B cell (primary cell): ENCODE measurements around the gene HOXD1. TPM values are rescaled to one million over a fixed set of nuclear protein-coding genes. Genes with fewer than 3 reads are reported as not detected.

Source experiments
- ATAC-seq: fragments of 200-7000 bp; cut with Tn5 transposase; one replicate; pipeline ENCODE4 v1.10.0; 2021; ENCODE audit warnings: low read depth, mild to moderate bottlenecking, moderate number of reproducible peaks, moderate library complexity
- CTCF ChIA-PET: fragments of 350-600 bp; sonication (Branson Sonifier 250); formaldehyde crosslinking; loops from one replicate; lab custom pipeline; 2021; ENCODE audit warnings: antibody characterized with exemption, inconsistent platforms; lab: Charles Lee
- POLR2A ChIA-PET: fragments of 350-600 bp; sonication (Branson Sonifier 250); formaldehyde crosslinking; loops from one replicate; lab custom pipeline; 2021; ENCODE audit warnings: antibody characterized with exemption; lab: Charles Lee
- DNase-seq: peaks from one replicate; pipeline ENCODE4 v3.0.0; 2013
- H2AFZ ChIP-seq: 2 replicates; pipeline ENCODE4 v1.6.1; 2012; ENCODE audit warnings: mild to moderate bottlenecking, low read depth, low read length; ENCODE audit not compliant: insufficient read depth, poor library complexity, severe bottlenecking
- H3K27ac ChIP-seq, 2 donors: 1 replicate in 1 of 2; 2 replicates in 1 of 2; pipeline ENCODE4 v1.5.1; 2012 to 2013; ENCODE audit warnings: low read length in 2 of 2, mild to moderate bottlenecking in 2 of 2, moderate library complexity in 1 of 2
- H3K27me3 ChIP-seq, 4 experiments: fragments of 200-600 bp in 1 of 4; sonication (generic) in 1 of 4; replicated peaks in 1 of 4; 1 replicate in 2 of 4; 2 replicates in 2 of 4; pipeline versions ENCODE4 v1.6.1 to v1.7.0; 2013 to 2016; ENCODE audit warnings: low read length in 3 of 4, mild to moderate bottlenecking in 2 of 4, mixed read lengths in 1 of 4, moderate library complexity in 1 of 4; ENCODE audit not compliant: insufficient read depth in 4 of 4, control insufficient read depth in 3 of 4; ENCODE audit errors: control extremely low read depth in 1 of 4
- H3K36me3 ChIP-seq, 2 experiments: replicated peaks in 1 of 2; 1 replicate in 1 of 2; 2 replicates in 1 of 2; pipeline versions ENCODE4 v1.6.1 to v1.7.1; 2013; ENCODE audit warnings: low read length in 1 of 2; ENCODE audit not compliant: insufficient read depth in 2 of 2, control insufficient read depth in 1 of 2; ENCODE audit errors: control extremely low read depth in 1 of 2, extremely low read depth in 1 of 2
- H3K4me1 ChIP-seq, 2 donors: fragments of 200-600 bp in 1 of 2; sonication (generic) in 1 of 2; 1 replicate in 1 of 2; 2 replicates in 1 of 2; pipeline versions ENCODE4 v1.5.1 to v1.6.1; 2013 to 2017; ENCODE audit warnings: low read length in 2 of 2; ENCODE audit not compliant: control insufficient read depth in 2 of 2, insufficient read depth in 2 of 2
- H3K4me2 ChIP-seq: replicated peaks from 2 replicates; pipeline ENCODE3; 2012; ENCODE audit warnings: mild to moderate bottlenecking, low read depth, low read length; ENCODE audit not compliant: poor library complexity, severe bottlenecking
- H3K4me3 ChIP-seq, 5 experiments: fragments of 200-600 bp in 1 of 5; sonication (generic) in 1 of 5; 1 replicate in 3 of 5; 2 replicates in 2 of 5; pipeline versions ENCODE4 v1.5.1 to v1.7.0; 2011 to 2016; ENCODE audit warnings: low read length in 4 of 5, mild to moderate bottlenecking in 4 of 5, low read depth in 2 of 5, control low read depth in 1 of 5, moderate library complexity in 1 of 5; ENCODE audit not compliant: insufficient read depth in 1 of 5; ENCODE audit errors: control extremely low read depth in 1 of 5, extremely low read depth in 1 of 5
- H3K79me2 ChIP-seq: fragments of 200-600 bp; sonication (generic); one replicate; pipeline ENCODE4 v1.6.0; 2016; ENCODE audit warnings: low read length; ENCODE audit not compliant: control insufficient read depth, insufficient read depth
- H3K9ac ChIP-seq: fragments of 200-600 bp; sonication (generic); 2 replicates; pipeline ENCODE4 v1.6.1; 2017; ENCODE audit warnings: mild to moderate bottlenecking, low read length, moderate library complexity
- H3K9me3 ChIP-seq, 3 donors: one replicate each; pipeline versions ENCODE4 v1.6.1 to v1.7.1; 2013; ENCODE audit warnings: low read length in 2 of 3; ENCODE audit not compliant: control insufficient read depth in 2 of 3, insufficient read depth in 1 of 3; ENCODE audit errors: control extremely low read depth in 1 of 3
- H4K20me1 ChIP-seq: 2 replicates; pipeline ENCODE4 v1.6.0; 2012; ENCODE audit warnings: mild to moderate bottlenecking, low read length; ENCODE audit not compliant: insufficient read depth, control insufficient read depth, poor library complexity, severe bottlenecking
- H3K27ac Mint-ChIP-seq: one replicate; pipeline ENCODE4 v1.8.0; 2021; ENCODE audit warnings: mixed read lengths
- H3K27me3 Mint-ChIP-seq: one replicate; pipeline ENCODE4 v1.8.0; 2021; ENCODE audit warnings: mixed read lengths
- H3K4me1 Mint-ChIP-seq: one replicate; pipeline ENCODE4 v1.8.0; 2021; ENCODE audit warnings: mixed read lengths
- H3K4me3 Mint-ChIP-seq: one replicate; pipeline ENCODE4 v1.8.0; 2021; ENCODE audit warnings: mixed read lengths
- H3K9me3 Mint-ChIP-seq: one replicate; pipeline ENCODE4 v1.8.0; 2022; ENCODE audit warnings: mixed read lengths; ENCODE audit not compliant: insufficient read depth
- EZH2 ChIP-seq: IDR thresholded peaks from 2 replicates; pipeline ENCODE4 v1.6.1; 2012; ENCODE audit warnings: borderline replicate concordance, low read depth, mild to moderate bottlenecking, moderate library complexity, low read length; ENCODE audit not compliant: insufficient read depth, poor library complexity, severe bottlenecking
- WGBS: methylation state at CpG from one replicate; pipeline ENCODE4 v1.1.5; 2013; ENCODE audit warnings: missing lambda C conversion rate; ENCODE audit not compliant: insufficient coverage; 5-methylcytosine and 5-hydroxymethylcytosine counted together
- intact Hi-C: fragments of 100-400 bp; cut with micrococcal nuclease; formaldehyde crosslinking; loops from one replicate; pipeline ENCODE4 v1.10.0; 2022
- polyA plus RNA-seq: library from polyadenylated mRNA; depleted of rRNA; stranded (reverse); fragments of >200 nt; gene quantifications from 2 replicates; pipeline ENCODE4 v1.2.3, GENCODE V29; 2012
- total RNA-seq, 2 donors: library from RNA; stranded (reverse); fragments of 120-200 nt in 1 of 2; gene quantifications; 1 replicate in 1 of 2; 2 replicates in 1 of 2; pipeline versions ENCODE4 v1.2.3 to v1.2.4, GENCODE V29; 2013 to 2022
- TF ChIP-seq, protein P1 (sequence below): fragments of 200-600 bp; IDR thresholded peaks from one replicate; pipeline ENCODE4 v1.8.0; 2022; ENCODE audit warnings: antibody characterized with exemption, mild to moderate bottlenecking

HOXD1 gene
- total and polyA plus RNA-seq, 2 donors (not counting 1 experiment from before 2014, with no cell fraction given): not detected

DNA sequence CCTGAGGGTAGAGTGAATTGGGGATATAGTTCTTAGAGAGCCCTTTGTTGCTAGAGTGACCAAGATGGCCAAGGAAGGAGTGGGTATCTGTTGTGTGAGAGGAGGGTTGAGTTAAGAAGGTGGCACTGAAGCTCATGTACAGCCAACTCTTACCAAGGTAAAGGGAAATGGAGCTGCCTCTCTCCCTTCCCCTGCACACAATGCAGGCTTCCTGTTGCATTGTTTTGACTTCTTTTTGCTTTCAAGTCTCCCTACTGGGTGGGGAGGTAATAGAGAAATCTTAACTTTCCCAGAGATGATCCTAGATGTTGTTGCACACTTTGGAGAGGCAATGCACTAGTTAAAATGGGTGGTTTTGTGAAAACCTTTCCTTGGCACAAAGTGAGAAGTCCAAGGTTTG, 23.8 kb downstream of the HOXD1 start:
- H3K27me3 ChIP-seq: peaks cover 0 to 6% (median 0%) of the 10 kb centered on the region in 4 experiments
- Mint-ChIP-seq H3K4me3 (no peak overlapping the region), H3K4me1 (no peaks in the 10 kb centered on the region), H3K9me3 (no peaks in the 10 kb centered on the region), H3K27ac (no peak overlapping the region), H3K27me3 (peaks cover 26% of the 10 kb centered on the region)
- no peaks in the 10 kb centered on the region for H3K79me2 ChIP-seq
- no peaks in the 10 kb centered on the region for H4K20me1 ChIP-seq
- TF ChIP-seq EZH2: no peak
- TF ChIP-seq, protein P1, sequence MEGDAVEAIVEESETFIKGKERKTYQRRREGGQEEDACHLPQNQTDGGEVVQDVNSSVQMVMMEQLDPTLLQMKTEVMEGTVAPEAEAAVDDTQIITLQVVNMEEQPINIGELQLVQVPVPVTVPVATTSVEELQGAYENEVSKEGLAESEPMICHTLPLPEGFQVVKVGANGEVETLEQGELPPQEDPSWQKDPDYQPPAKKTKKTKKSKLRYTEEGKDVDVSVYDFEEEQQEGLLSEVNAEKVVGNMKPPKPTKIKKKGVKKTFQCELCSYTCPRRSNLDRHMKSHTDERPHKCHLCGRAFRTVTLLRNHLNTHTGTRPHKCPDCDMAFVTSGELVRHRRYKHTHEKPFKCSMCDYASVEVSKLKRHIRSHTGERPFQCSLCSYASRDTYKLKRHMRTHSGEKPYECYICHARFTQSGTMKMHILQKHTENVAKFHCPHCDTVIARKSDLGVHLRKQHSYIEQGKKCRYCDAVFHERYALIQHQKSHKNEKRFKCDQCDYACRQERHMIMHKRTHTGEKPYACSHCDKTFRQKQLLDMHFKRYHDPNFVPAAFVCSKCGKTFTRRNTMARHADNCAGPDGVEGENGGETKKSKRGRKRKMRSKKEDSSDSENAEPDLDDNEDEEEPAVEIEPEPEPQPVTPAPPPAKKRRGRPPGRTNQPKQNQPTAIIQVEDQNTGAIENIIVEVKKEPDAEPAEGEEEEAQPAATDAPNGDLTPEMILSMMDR: no peak
- H3K36me3 ChIP-seq: no peaks in the 10 kb centered on the region
- DNase-seq (no peak), ATAC-seq (no peak)
- CTCF ChIA-PET: no interaction called here
- H3K4me1 ChIP-seq: no peaks in the 10 kb centered on the region
- no peak overlapping the region for H3K4me2 ChIP-seq
- POLR2A ChIA-PET: no interaction called here
- peaks cover 0 to 3% (median 0%) of the 10 kb centered on the region in 3 donors for H3K9me3 ChIP-seq
- H3K4me3 ChIP-seq: no peak overlapping the region
- no peak overlapping the region for H3K9ac ChIP-seq
- no peak overlapping the region for H3K27ac ChIP-seq
- intact Hi-C loops: loop anchor here (10.0 kb wide), 1 partner anchor 1803 kb away; no protein-coding TSS in a partner anchor
- H2AFZ ChIP-seq: no peak overlapping the region

GRCh38 chr2:176213406-176213805, 24.9 kb downstream of the HOXD1 start:
- no peaks in the 10 kb centered on the region for H3K9me3 Mint-ChIP-seq
- ChIA-PET POLR2A (no interaction called here), CTCF (no interaction called here)
- H3K27me3 Mint-ChIP-seq: peaks cover 26% of the 10 kb centered on the region
- no peak overlapping the region for H2AFZ ChIP-seq
- H3K4me1 ChIP-seq: no peaks in the 10 kb centered on the region
- no peaks in the 10 kb centered on the region for H3K36me3 ChIP-seq
- no peak overlapping the region for H3K9ac ChIP-seq
- DNase-seq (no peak), ATAC-seq (no peak)
- intact Hi-C loops: loop anchor here (10.0 kb wide), 1 partner anchor 1801 kb away; no protein-coding TSS in a partner anchor
- peaks cover 0 to 5% (median 0%) of the 10 kb centered on the region in 3 donors for H3K9me3 ChIP-seq
- H3K27me3 ChIP-seq: peaks cover 0 to 6% (median 0%) of the 10 kb centered on the region in 4 experiments
- no peaks in the 10 kb centered on the region for H3K79me2 ChIP-seq
- H3K27ac ChIP-seq: no peak overlapping the region
- no peak for TF ChIP-seq EZH2
- TF ChIP-seq, protein P1: no peak
- H3K27ac Mint-ChIP-seq: no peak overlapping the region
- no peaks in the 10 kb centered on the region for H4K20me1 ChIP-seq
- no peaks in the 10 kb centered on the region for H3K4me1 Mint-ChIP-seq
- H3K4me3 Mint-ChIP-seq: no peak overlapping the region
- no CpG with 5 or more reads among the region's 1 CpG for WGBS
- H3K4me2 ChIP-seq: no peak overlapping the region
- no peak overlapping the region for H3K4me3 ChIP-seq
